HG03039 (cell line): ENCODE data around the gene OTOS.
A peak's percentile ranks its signal among the peaks of the same experiment; 100 is the strongest.

Source experiments
- ATAC-seq: cut with Tn5 transposase; IDR thresholded peaks from one replicate; pipeline ENCODE4 v1.9.1; 2021; ENCODE audit warnings: mild to moderate bottlenecking, moderate library complexity; ENCODE audit not compliant: unreplicated experiment

Gene OTOS

GRCh38 chr2:240154606-240155005, 14.1 kb upstream of the OTOS start:
- ATAC-seq: no peak

- ATAC-seq: no peak
These were observed 13.0 kb upstream of the OTOS start for GRCh38 chr2:240153418-240153817.

GRCh38 chr2:240151477-240152031, 11.1 kb upstream of the OTOS start:
- no peak for ATAC-seq

GRCh38 chr2:240149943-240150784, 9.7 kb upstream of the OTOS start:
- no peak for ATAC-seq

GRCh38 chr2:240147911-240148587, 7.6 kb upstream of the OTOS start:
- ATAC-seq: no peak

- no peak for ATAC-seq
These were observed 6.9 kb upstream of the OTOS start for GRCh38 chr2:240147382-240147781.

GRCh38 chr2:240146627-240147278, 6.3 kb upstream of the OTOS start:
- no peak for ATAC-seq

- ATAC-seq: no peak
These were observed 5.7 kb upstream of the OTOS start for GRCh38 chr2:240146141-240146561.

- ATAC-seq: no peak
These were observed 5.0 kb upstream of the OTOS start for GRCh38 chr2:240145461-240145860.

GRCh38 chr2:240144649-240145261, 4.3 kb upstream of the OTOS start:
- ATAC-seq: no peak

GRCh38 chr2:240143801-240144648, 3.6 kb upstream of the OTOS start:
- peak; percentile 48 for ATAC-seq

- no peak for ATAC-seq
These were observed 2.8 kb upstream of the OTOS start for GRCh38 chr2:240143276-240143675.

- no peak for ATAC-seq
These were observed 2.4 kb upstream of the OTOS start for GRCh38 chr2:240142859-240143258.

GRCh38 chr2:240142256-240142775, 1.9 kb upstream of the OTOS start:
- ATAC-seq: no peak

GRCh38 chr2:240141736-240142135, 1.3 kb upstream of the OTOS start:
- ATAC-seq: no peak

- no peak for ATAC-seq
These were observed 462 bp upstream of the OTOS start for GRCh38 chr2:240140920-240141319.

GRCh38 chr2:240139666-240140393, 628 bp downstream of the OTOS start:
- no peak for ATAC-seq

GRCh38 chr2:240139011-240139441, 1.4 kb downstream of the OTOS start:
- no peak for ATAC-seq
